ENCODE results near the gene ITGB2.

ITGB2 gene

GRCh38 chr21:44894687-44895302 lies 25.9 kb downstream of the ITGB2 start:
- no peak overlapping the region for H3K27ac ChIP-seq (replicated peaks; ENCODE audit: low read length)
- no peak overlapping the region for H2AFZ ChIP-seq (ENCODE audit: low read length)
- H2BK120ac ChIP-seq (ENCODE audit: low read depth, low read length): no peak overlapping the region
- no peak overlapping the region for H4K91ac ChIP-seq (ENCODE audit: low read depth, low read length, poor library complexity)
- no peak overlapping the region for H3K4me2 ChIP-seq (ENCODE audit: insufficient read depth, low read length, poor library complexity, severe bottlenecking)
- no peak overlapping the region for H3K23ac ChIP-seq (ENCODE audit: low read depth, low read length, poor library complexity)
- no peak overlapping the region for H3K9ac ChIP-seq (ENCODE audit: low read depth, low read length, poor library complexity)
- H3K4me3 ChIP-seq (ENCODE audit: low read length in 2 of 2): no peak overlapping the region
- H3K4ac ChIP-seq (ENCODE audit: low read length): no peak overlapping the region
- DNase-seq (ENCODE audit: low spot score): no peak
- no peak overlapping the region for H2BK15ac ChIP-seq (ENCODE audit: low read length)
- no peak overlapping the region for H3K14ac ChIP-seq (ENCODE audit: low read length)
- peaks cover 0 to 53% (median 0%) of the 10 kb centered on the region in 3 experiments for H3K27me3 ChIP-seq (ENCODE audit: control insufficient read depth in 3 of 3, insufficient read depth in 3 of 3, low read depth in 1 of 3, low read length in 3 of 3)
- H3K9me3 ChIP-seq (replicated peaks in 1 of 2; ENCODE audit: control insufficient read depth in 2 of 2, insufficient read depth in 1 of 2, low read depth in 1 of 2, low read length in 2 of 2): peaks cover 0 to 3% of the 10 kb centered on the region in 2 donors
- peak overlapping the region; percentile 84 for H2AK5ac ChIP-seq (ENCODE audit: low read depth, low read length)
- peaks cover 0 to 10% of the 10 kb centered on the region in 2 donors for H3K4me1 ChIP-seq (ENCODE audit: control insufficient read depth in 2 of 2, insufficient read depth in 1 of 2, low read depth in 1 of 2, low read length in 2 of 2)
- WGBS, 2 donors (ENCODE audit: extremely low coverage in 2 of 2, insufficient read length in 2 of 2, insufficient replicate concordance in 1 of 2): no CpG with 5 or more reads among the region's 19 CpGs
- no peak overlapping the region for H4K8ac ChIP-seq (ENCODE audit: low read depth, low read length)
- peaks cover 2% of the 10 kb centered on the region for H3K79me1 ChIP-seq (ENCODE audit: low read depth, low read length)
- H3K36me3 ChIP-seq (replicated peaks in 1 of 2; ENCODE audit: control insufficient read depth in 2 of 2, insufficient read depth in 2 of 2, low read length in 2 of 2): no peaks in the 10 kb centered on the region
- H2BK12ac ChIP-seq (ENCODE audit: low read length): no peak overlapping the region
- no peak overlapping the region for H2BK5ac ChIP-seq (ENCODE audit: low read length)
- H3K18ac ChIP-seq (ENCODE audit: low read length): no peak overlapping the region

DNA sequence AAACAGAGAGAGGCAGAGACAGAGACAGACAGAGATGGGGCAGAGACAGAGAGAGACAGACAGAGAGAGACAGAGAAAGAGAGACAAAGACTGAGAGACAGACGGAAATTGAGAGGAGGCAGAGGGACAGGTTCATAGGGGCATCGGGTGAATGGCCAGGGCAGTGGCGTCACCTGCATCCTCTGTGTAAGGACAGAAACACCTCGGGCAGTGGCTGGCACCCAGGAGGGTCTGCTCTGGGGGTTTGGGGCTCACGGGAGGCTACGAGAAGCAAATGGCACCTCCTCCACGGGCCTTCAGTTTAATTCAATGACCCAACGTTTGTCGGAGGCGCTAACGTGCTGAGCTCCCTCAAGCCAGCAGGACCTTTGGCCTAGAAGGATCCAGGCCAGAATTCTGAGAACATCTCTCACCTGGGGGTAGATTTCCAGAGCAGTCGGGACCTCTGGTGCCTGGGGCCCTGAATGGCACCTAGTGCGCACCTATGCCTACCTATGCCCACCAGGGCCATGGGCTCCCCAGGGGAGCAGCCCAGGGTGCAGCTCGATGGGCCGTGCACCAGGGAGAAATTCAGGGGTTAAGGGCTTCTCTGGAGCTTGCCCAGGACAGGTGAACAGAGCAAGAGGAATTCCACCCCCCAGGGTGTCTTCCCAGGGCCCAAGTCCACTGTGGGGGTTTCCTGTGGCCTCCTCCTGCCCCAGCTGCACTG lies 26.6 kb downstream of the ITGB2 start:
- no peak for DNase-seq (ENCODE audit: low spot score)
- Histone ChIP-seq H4K91ac (ENCODE audit: low read depth, low read length, poor library complexity) (no peak overlapping the region), H3K9ac (ENCODE audit: low read depth, low read length, poor library complexity) (no peak overlapping the region), H2AK5ac (ENCODE audit: low read depth, low read length) (peak overlapping the region; percentile 8), H2AFZ (ENCODE audit: low read length) (no peak overlapping the region), H3K23ac (ENCODE audit: low read depth, low read length, poor library complexity) (no peak overlapping the region), H3K79me1 (ENCODE audit: low read depth, low read length) (peaks cover 4% of the 10 kb centered on the region), H3K18ac (ENCODE audit: low read length) (no peak overlapping the region), H3K4me2 (ENCODE audit: insufficient read depth, low read length, poor library complexity, severe bottlenecking) (no peak overlapping the region), H2BK120ac (ENCODE audit: low read depth, low read length) (no peak overlapping the region), H3K9me3 (replicated peaks in 1 of 2; ENCODE audit: control insufficient read depth in 2 of 2, insufficient read depth in 1 of 2, low read depth in 1 of 2, low read length in 2 of 2) (peaks cover 0 to 3% of the 10 kb centered on the region in 2 donors), H2BK15ac (ENCODE audit: low read length) (no peak overlapping the region), H2BK5ac (ENCODE audit: low read length) (peak overlapping the region; percentile 48), H3K27ac (replicated peaks; ENCODE audit: low read length) (no peak overlapping the region), H3K14ac (ENCODE audit: low read length) (no peak overlapping the region), H3K4me3 (ENCODE audit: low read length in 2 of 2) (no peak overlapping the region), H3K27me3 (ENCODE audit: control insufficient read depth in 3 of 3, insufficient read depth in 3 of 3, low read depth in 1 of 3, low read length in 3 of 3) (peaks cover 0 to 52% (median 0%) of the 10 kb centered on the region in 3 experiments), H2BK12ac (ENCODE audit: low read length) (no peak overlapping the region), H3K4me1 (ENCODE audit: control insufficient read depth in 2 of 2, insufficient read depth in 1 of 2, low read depth in 1 of 2, low read length in 2 of 2) (peaks cover 0 to 10% of the 10 kb centered on the region in 2 donors), H4K8ac (ENCODE audit: low read depth, low read length) (no peak overlapping the region), H3K4ac (ENCODE audit: low read length) (no peak overlapping the region), H3K36me3 (replicated peaks in 1 of 2; ENCODE audit: control insufficient read depth in 2 of 2, insufficient read depth in 2 of 2, low read length in 2 of 2) (no peaks in the 10 kb centered on the region)
- no CpG with 5 or more reads among the region's 15 CpGs for WGBS, 2 donors (ENCODE audit: extremely low coverage in 2 of 2, insufficient read length in 2 of 2, insufficient replicate concordance in 1 of 2)

DNA sequence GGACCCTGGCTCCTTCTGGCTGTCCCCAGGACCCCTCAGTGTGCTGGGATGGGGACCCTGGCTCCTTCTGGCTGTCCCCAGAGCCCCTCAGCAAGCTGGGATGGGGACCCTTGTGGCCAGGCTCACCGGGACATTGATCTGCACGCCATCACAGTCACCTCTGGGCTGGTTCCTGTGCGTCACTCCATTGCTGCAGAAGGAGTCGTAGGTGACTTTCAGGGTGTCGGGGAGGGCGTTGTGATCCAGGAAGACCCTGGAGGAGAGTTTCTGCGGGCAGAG lies 27.5 kb downstream of the ITGB2 start:
- H2BK12ac ChIP-seq (ENCODE audit: low read length): peak overlapping the region; percentile 73
- H3K4me2 ChIP-seq (ENCODE audit: insufficient read depth, low read length, poor library complexity, severe bottlenecking): no peak overlapping the region
- peaks cover 0 to 3% of the 10 kb centered on the region in 2 donors for H3K9me3 ChIP-seq (replicated peaks in 1 of 2; ENCODE audit: control insufficient read depth in 2 of 2, insufficient read depth in 1 of 2, low read depth in 1 of 2, low read length in 2 of 2)
- H2BK5ac ChIP-seq (ENCODE audit: low read length): peak overlapping the region; percentile 48
- no peak overlapping the region for H4K91ac ChIP-seq (ENCODE audit: low read depth, low read length, poor library complexity)
- peak overlapping the region; percentile 80 for H3K18ac ChIP-seq (ENCODE audit: low read length)
- no CpG with 5 or more reads among the region's 7 CpGs for WGBS, 2 donors (ENCODE audit: extremely low coverage in 2 of 2, insufficient read length in 2 of 2, insufficient replicate concordance in 1 of 2)
- H3K36me3 ChIP-seq (replicated peaks in 1 of 2; ENCODE audit: control insufficient read depth in 2 of 2, insufficient read depth in 2 of 2, low read length in 2 of 2): no peaks in the 10 kb centered on the region
- H3K27ac ChIP-seq (replicated peaks; ENCODE audit: low read length): no peak overlapping the region
- H3K4me1 ChIP-seq (ENCODE audit: control insufficient read depth in 2 of 2, insufficient read depth in 1 of 2, low read depth in 1 of 2, low read length in 2 of 2): peaks cover 0 to 10% of the 10 kb centered on the region in 2 donors
- H3K9ac ChIP-seq (ENCODE audit: low read depth, low read length, poor library complexity): peak overlapping the region; percentile 12
- H2BK15ac ChIP-seq (ENCODE audit: low read length): peak overlapping the region; percentile 94
- peak overlapping the region; percentile 52 for H2AFZ ChIP-seq (ENCODE audit: low read length)
- no peak overlapping the region for H4K8ac ChIP-seq (ENCODE audit: low read depth, low read length)
- no peak for DNase-seq (ENCODE audit: low spot score)
- H2BK120ac ChIP-seq (ENCODE audit: low read depth, low read length): no peak overlapping the region
- peaks cover 0 to 43% (median 0%) of the 10 kb centered on the region in 3 experiments for H3K27me3 ChIP-seq (ENCODE audit: control insufficient read depth in 3 of 3, insufficient read depth in 3 of 3, low read depth in 1 of 3, low read length in 3 of 3)
- no peak overlapping the region for H3K4me3 ChIP-seq (ENCODE audit: low read length in 2 of 2)
- peak overlapping the region; percentile 97 for H3K14ac ChIP-seq (ENCODE audit: low read length)
- peak overlapping the region; percentile 66 for H3K4ac ChIP-seq (ENCODE audit: low read length)
- H3K79me1 ChIP-seq (ENCODE audit: low read depth, low read length): peaks cover 5% of the 10 kb centered on the region
- peak overlapping the region; percentile 91 for H2AK5ac ChIP-seq (ENCODE audit: low read depth, low read length)
- H3K23ac ChIP-seq (ENCODE audit: low read depth, low read length, poor library complexity): peak overlapping the region; percentile 95

GRCh38 chr21:44892536-44893277 lies 28.0 kb downstream of the ITGB2 start:
- Histone ChIP-seq H3K4me3 (ENCODE audit: low read length in 2 of 2) (no peak overlapping the region), H2BK120ac (ENCODE audit: low read depth, low read length) (no peak overlapping the region), H2AFZ (ENCODE audit: low read length) (peak overlapping the region; percentile 52), H2BK12ac (ENCODE audit: low read length) (peak overlapping the region; percentile 73), H3K4ac (ENCODE audit: low read length) (peak overlapping the region; percentile 66), H3K9me3 (replicated peaks in 1 of 2; ENCODE audit: control insufficient read depth in 2 of 2, insufficient read depth in 1 of 2, low read depth in 1 of 2, low read length in 2 of 2) (peaks cover 0 to 3% of the 10 kb centered on the region in 2 donors), H3K23ac (ENCODE audit: low read depth, low read length, poor library complexity) (peak overlapping the region; percentile 95), H4K91ac (ENCODE audit: low read depth, low read length, poor library complexity) (no peak overlapping the region), H3K4me2 (ENCODE audit: insufficient read depth, low read length, poor library complexity, severe bottlenecking) (no peak overlapping the region), H3K4me1 (ENCODE audit: control insufficient read depth in 2 of 2, insufficient read depth in 1 of 2, low read depth in 1 of 2, low read length in 2 of 2) (peaks cover 0 to 6% of the 10 kb centered on the region in 2 donors), H3K9ac (ENCODE audit: low read depth, low read length, poor library complexity) (no peak overlapping the region), H3K27ac (replicated peaks; ENCODE audit: low read length) (no peak overlapping the region), H2BK5ac (ENCODE audit: low read length) (peak overlapping the region; percentile 48), H3K79me1 (ENCODE audit: low read depth, low read length) (peaks cover 5% of the 10 kb centered on the region), H3K18ac (ENCODE audit: low read length) (peak overlapping the region; percentile 80), H3K36me3 (replicated peaks in 1 of 2; ENCODE audit: control insufficient read depth in 2 of 2, insufficient read depth in 2 of 2, low read length in 2 of 2) (no peaks in the 10 kb centered on the region), H2AK5ac (ENCODE audit: low read depth, low read length) (peak overlapping the region; percentile 91), H3K14ac (ENCODE audit: low read length) (peak overlapping the region; percentile 97), H3K27me3 (ENCODE audit: control insufficient read depth in 3 of 3, insufficient read depth in 3 of 3, low read depth in 1 of 3, low read length in 3 of 3) (peaks cover 0 to 43% (median 0%) of the 10 kb centered on the region in 3 experiments), H4K8ac (ENCODE audit: low read depth, low read length) (no peak overlapping the region), H2BK15ac (ENCODE audit: low read length) (peak overlapping the region; percentile 94)
- peak; percentile 41 for DNase-seq (ENCODE audit: low spot score)
- WGBS, 2 donors (ENCODE audit: extremely low coverage in 2 of 2, insufficient read length in 2 of 2, insufficient replicate concordance in 1 of 2): no CpG with 5 or more reads among the region's 15 CpGs
